ENCODE data around the gene TP73. TPM values are rescaled to one million over a fixed set of nuclear protein-coding genes. Genes with fewer than 3 reads are reported as not detected.

Gene TP73
- total and polyA plus RNA-seq, 5 experiments from 2014 or later, result 0.04 to 0.06 TPM; not detected in 3

DNA sequence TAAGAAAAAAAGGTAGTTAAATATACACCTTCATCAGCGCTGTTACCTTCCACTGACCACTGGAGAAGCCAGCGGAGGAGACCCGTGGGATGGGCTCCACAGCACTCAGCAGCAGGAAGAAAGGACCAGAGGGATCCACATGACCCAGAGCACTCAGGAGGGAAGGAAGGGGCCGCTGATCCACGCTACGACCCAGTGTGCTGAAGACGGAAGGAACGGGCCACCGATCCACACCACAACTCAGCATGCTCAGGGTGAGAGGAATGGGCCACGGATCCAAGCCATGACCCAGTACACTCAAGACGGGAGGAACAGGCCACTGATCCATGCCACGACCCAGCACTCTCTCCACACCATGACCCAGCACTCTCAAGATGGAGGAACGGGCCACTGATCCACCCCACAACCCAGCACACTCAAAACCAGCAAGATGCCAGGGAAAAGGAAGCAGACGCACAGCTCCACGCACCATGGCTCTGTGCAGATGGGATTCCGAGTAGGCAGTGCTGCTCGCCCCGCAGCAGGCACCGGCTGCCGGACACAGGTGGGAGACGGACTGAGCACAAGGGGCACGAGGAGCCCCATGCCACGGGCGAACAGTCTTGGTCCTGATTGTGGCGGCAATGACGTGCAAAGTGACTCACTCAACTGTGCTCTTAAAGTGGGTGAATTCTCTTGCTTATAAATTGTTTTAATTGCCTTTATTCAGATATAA is 11.1 kb upstream of the TP73 start:
- peak in 1 of 10 donors; percentile 16 for DNase-seq
- H3K36me3 Mint-ChIP-seq, result peaks cover 0 to 55% (median 21%) of the 10 kb centered on the region in 3 donors
- peaks cover 0 to 3% (median under 1%) of the 10 kb centered on the region in 4 donors for H3K4me1 Mint-ChIP-seq
- no peaks in the 10 kb centered on the region for H3K9me3 Mint-ChIP-seq
- H3K4me3 Mint-ChIP-seq, result no peak overlapping the region
- H3K27ac Mint-ChIP-seq, result no peak overlapping the region
- H3K27me3 Mint-ChIP-seq, result no peaks in the 10 kb centered on the region
- no peak for ATAC-seq
- POLR2A ChIA-PET, result no interaction called here

DNA sequence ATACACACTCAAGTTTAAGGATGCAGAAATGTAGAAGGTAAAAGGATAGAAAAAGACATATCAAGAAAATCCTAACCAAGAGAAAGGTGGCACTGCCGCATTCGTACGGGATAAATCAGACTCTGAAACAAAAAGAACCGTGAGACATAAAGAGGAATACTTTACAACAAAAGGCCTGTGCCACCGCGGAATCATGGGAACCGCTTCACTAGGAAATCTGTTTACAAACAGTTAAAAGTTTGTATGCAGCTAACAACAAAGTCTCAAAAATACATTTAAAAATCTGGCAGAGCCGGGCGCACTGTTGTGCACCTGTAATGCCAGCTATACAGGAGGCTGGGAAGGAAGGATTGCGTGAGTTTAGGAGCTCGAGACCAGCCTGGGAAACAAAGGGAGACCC is 10.5 kb upstream of the TP73 start:
- H3K27ac Mint-ChIP-seq, result peak overlapping the region in 1 of 10 donors; percentile 79
- H3K36me3 Mint-ChIP-seq, result peaks cover 0 to 54% (median 17%) of the 10 kb centered on the region in 3 donors
- H3K27me3 Mint-ChIP-seq, result no peaks in the 10 kb centered on the region
- POLR2A ChIA-PET, result no interaction called here
- DNase-seq (no peak), ATAC-seq (no peak)
- peaks cover 0 to 3% (median 0%) of the 10 kb centered on the region in 4 donors for H3K4me1 Mint-ChIP-seq
- H3K4me3 Mint-ChIP-seq, result no peak overlapping the region
- H3K9me3 Mint-ChIP-seq, result no peaks in the 10 kb centered on the region

DNA sequence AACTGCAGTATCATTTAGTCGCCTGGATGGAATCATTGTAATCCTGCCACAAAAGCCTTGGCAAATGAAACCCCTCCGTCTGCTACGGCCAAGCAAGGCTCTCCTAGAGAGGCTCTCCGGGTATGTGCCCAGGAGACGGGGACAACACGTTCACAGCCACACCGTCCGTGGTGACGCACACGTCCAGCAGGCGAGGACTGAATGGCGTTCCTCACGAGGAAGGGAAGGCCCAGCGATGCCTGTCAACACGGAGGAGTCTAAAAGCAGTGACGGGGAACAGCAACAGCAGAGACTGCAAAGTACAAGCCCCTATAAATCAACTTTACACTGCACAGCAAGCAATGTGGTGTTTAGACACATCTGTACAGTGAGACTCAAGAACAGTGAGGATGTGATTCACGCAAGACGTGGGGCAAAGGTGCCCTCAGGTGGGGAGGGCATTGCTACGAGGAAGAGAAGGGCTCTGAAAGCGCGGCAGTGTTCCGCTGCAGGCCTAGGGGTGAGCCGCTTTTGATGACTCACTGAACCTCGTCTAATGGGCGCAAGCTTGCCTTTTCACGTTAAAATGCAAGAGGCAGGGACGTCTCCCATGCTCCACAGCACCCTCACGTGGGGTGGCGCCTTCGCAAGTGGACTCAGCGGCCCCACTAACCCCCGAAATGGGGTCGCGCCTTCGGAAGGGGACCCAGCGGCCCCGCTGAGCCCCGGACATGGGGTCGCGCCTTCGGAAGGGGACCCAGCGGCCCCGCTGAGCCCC is 9.2 kb upstream of the TP73 start:
- peaks cover 0 to 53% (median 17%) of the 10 kb centered on the region in 3 donors for H3K36me3 Mint-ChIP-seq
- POLR2A ChIA-PET, result no interaction called here

DNA sequence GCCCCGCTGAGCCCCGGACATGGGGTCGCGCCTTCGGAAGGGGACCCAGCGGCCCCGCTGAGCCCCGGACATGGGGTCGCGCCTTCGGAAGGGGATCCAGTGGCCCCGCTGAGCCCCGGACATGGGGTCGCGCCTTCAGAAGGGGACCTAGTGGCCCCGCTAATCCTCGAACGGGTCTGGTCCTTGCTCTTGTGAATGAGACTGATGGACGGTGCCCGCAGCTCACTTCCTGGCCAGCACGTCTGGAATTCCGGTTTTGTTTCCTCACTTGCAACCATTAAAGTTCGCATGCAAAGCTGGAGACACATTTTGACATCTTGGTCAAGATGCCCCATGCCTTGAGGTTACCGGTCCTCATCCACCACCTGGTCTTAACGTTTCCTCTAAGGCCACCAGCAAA is 8.0 kb upstream of the TP73 start:
- ATAC-seq, result no peak
- Mint-ChIP-seq H3K27me3 (no peaks in the 10 kb centered on the region), H3K9me3 (no peaks in the 10 kb centered on the region), H3K4me3 (no peak overlapping the region), H3K36me3 (peaks cover 0 to 45% (median 17%) of the 10 kb centered on the region in 3 donors), H3K4me1 (peaks cover 2 to 23% (median 18%) of the 10 kb centered on the region in 4 donors), H3K27ac (no peak overlapping the region)
- POLR2A ChIA-PET, result no interaction called here
- DNase-seq, result no peak

More for the DNA sequence above, 9.2 kb upstream of the TP73 start:
- Mint-ChIP-seq H3K4me1 (peaks cover 2 to 11% (median 6%) of the 10 kb centered on the region in 4 donors), H3K27ac (no peak overlapping the region), H3K4me3 (no peak overlapping the region), H3K27me3 (no peaks in the 10 kb centered on the region), H3K9me3 (no peaks in the 10 kb centered on the region)
- DNase-seq (no peak), ATAC-seq (no peak)

DNA sequence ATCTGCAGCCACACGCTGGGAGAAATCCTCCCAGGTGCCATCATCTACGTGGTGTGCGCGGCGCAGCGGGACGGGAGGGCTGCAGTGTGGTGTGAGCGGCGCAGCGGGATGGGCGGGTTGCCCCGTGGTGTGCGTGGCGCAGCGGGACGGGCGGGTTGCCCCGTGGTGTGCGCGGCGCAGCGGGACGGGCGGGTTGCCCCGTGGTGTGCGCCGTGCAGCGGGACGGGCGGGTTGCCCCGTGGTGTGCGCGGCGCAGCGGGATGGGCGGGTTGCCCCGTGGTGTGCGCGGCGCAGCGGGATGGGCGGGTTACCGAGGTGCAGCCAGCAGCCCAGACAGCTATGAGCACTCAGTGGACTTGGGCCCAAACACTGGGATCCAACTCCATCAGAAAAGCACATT is 7.1 kb upstream of the TP73 start:
- no peak for DNase-seq
- no peak overlapping the region for H3K27ac Mint-ChIP-seq
- H3K36me3 Mint-ChIP-seq, result peaks cover 0 to 45% (median 17%) of the 10 kb centered on the region in 3 donors
- peaks cover 4 to 28% (median 21%) of the 10 kb centered on the region in 4 donors for H3K4me1 Mint-ChIP-seq
- ATAC-seq, result no peak
- H3K4me3 Mint-ChIP-seq, result no peak overlapping the region
- no peaks in the 10 kb centered on the region for H3K9me3 Mint-ChIP-seq
- POLR2A ChIA-PET, result no interaction called here
- peaks cover 0 to 2% (median 0%) of the 10 kb centered on the region in 5 donors for H3K27me3 Mint-ChIP-seq

DNA sequence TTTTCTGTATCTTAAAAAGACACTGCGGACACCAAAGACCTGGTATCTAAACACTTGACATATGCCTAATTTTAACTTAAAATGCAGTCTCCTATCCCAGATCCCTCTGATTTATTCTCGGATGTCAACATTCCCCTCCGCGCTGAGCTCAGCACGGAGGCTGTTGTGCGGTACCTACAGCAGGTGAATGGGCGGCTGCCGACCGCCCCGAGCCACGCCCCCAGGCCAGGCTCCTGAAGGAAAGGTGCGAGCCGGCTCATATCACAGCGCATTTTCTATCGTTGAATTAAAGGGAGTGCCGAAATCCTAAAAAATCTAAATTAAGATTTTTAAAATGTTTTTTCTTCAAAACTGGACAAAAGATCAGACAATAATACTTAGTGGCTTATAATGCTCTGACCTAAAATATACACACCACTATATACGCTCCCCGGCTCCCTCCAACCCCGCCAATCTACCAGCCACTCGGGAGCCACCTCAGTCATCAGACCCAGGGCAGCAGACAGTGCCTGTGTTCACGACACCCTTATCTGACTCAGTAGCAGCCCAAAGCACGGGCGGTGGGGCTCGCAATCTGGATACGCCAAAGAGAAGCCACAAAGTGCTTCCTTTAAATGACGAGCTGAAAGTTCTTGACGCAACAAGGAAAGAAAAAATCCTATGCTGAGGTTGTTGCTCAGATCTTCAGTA is 6.5 kb upstream of the TP73 start:
- Mint-ChIP-seq H3K27me3 (peaks cover 0 to 5% (median 2%) of the 10 kb centered on the region in 5 donors), H3K36me3 (peaks cover 0 to 45% (median 17%) of the 10 kb centered on the region in 3 donors), H3K9me3 (no peaks in the 10 kb centered on the region), H3K4me1 (peaks cover 4 to 33% (median 23%) of the 10 kb centered on the region in 4 donors), H3K4me3 (peak overlapping the region in 1 of 10 donors; percentile 69), H3K27ac (no peak overlapping the region)
- ATAC-seq, result no peak
- DNase-seq, result peak in 1 of 10 donors; percentile 42
- POLR2A ChIA-PET, result no interaction called here

DNA sequence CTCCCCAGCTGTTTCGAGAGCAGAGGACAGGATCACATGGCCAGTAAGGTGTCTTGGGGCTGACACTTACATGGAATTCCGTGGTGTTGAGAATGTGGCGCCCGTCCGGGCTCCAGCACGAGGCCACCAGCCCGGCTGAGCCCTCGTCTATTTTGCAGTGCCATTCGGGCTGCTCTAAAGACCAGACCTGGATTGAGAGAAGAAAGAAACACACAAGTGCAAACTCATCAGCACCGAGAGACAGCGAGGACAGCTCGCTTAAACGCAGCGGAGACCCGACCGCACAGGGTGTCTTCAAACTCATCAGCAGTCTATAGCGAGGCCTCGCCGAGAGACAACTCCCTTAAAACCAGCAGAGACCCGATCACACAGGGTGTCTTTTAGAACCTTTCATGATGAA is 5.7 kb upstream of the TP73 start:
- ATAC-seq (no peak), DNase-seq (no peak)
- POLR2A ChIA-PET, result no interaction called here
- Mint-ChIP-seq H3K4me1 (peaks cover 7 to 41% (median 27%) of the 10 kb centered on the region in 4 donors), H3K4me3 (no peak overlapping the region), H3K36me3 (peaks cover 0 to 39% (median 17%) of the 10 kb centered on the region in 3 donors), H3K27me3 (peaks cover 4 to 12% (median 5%) of the 10 kb centered on the region in 5 donors), H3K27ac (no peak overlapping the region), H3K9me3 (no peaks in the 10 kb centered on the region)

DNA sequence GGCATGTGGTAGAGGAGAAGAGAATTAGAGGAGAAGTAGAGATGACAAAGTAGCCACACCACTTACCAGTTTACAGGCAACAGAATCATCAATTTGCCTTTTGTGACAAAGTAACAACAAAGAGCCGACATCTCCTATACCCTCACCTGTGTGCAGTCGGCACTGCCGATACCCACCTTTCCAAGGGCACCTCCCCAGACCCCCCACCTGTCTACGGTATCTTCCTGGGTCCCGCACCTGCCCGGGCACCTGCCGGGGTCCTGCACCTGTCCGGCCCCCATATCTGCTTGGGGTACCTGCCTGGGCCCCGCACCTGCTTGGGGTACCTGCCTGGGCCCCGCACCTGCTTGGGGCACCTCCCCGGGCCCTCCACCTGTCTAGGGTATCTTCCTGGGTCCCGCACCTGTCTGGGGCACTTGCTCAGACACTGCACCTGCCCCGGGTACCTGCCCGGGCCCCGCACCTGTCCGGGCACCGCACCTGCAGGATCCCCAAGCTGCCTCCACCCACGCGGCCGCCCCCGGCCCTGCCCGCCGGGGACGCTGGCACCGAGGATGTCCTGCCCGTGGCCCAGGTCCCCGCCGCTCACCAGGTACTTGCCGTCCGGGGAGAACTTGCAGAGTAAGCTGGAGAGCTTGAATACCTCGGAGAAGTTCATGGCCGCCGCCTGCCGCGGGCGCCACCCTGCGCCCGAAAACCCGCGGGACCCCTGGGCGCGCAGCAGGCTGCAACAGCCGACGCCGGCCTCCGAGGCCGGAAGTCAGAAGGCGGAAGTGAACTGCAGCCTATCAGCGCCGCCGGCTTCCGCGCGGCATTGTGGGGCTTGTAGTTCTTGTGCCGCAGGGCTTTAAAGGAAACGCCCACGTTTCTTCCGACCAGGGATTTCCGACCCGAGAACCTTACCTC is 2.7 kb upstream of the TP73 start, which contains the start of gene WRAP73:
TSS of gene WRAP73 (minus strand) at position 762 of the 906 bp plus-strand sequence. CDS start at position 658, 104 bp downstream.
- Mint-ChIP-seq H3K4me3 (peak within 1 kb of the TSS; percentile 76 to 90 (median 85)), H3K27ac (peak within 1 kb of the TSS in 8 of 10 donors; percentile 19 to 89 (median 61)), H3K36me3 (peaks cover 0 to 26% (median 12%) of the 10 kb centered on the region in 3 donors), H3K9me3 (no peaks in the 10 kb centered on the region), H3K27me3 (peaks cover 16 to 30% (median 20%) of the 10 kb centered on the region in 5 donors), H3K4me1 (peaks cover 7 to 42% (median 27%) of the 10 kb centered on the region in 4 donors)
- ATAC-seq, result peak; percentile 96 to 99
- peak; percentile 80 to 94 (median 86) for DNase-seq
- POLR2A ChIA-PET, result interaction anchor here (0.9 to 1.4 kb wide), 4 partner anchors 11 to 28 kb away, joined by 3 to 6 read pairs (median 3); no protein-coding TSS in a partner anchor

DNA sequence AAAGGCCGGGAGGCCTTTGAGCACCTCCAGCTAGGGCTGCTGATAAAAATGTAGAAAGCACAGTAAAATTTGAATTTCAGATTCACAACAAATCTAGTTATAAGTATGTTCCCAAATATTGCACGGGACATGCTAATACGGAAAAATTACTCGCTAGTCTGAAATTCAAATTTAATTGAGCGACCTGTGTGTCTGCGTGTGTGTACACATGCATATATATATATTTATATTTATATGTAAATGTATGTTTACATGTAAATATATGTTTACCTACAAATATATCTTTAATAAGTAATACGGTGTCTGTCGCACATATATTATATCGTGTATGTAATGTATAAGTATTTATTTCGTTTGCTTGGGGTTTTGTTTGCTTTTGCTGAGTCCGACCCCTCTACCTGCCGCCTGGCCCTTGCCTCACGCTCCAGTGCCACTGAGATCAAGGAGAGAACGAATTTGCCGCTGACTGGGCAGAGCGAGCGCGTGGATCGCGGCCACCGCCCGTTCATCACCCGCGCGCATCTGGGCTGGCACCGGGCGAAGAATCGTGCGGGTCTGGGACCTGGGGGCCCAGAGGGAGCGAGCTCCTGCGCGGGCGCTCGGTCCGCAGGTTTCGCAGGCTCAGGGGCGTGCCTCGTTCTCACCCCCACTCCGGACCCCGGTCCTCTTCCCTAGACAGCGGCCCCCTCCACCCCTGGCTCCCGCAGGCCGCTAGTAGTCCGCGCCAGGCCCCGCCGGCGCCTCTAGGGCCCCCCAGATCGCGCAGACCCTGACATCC is 1.9 kb upstream of the TP73 start:
- Mint-ChIP-seq H3K27ac (peak overlapping the region in 3 of 10 donors; percentile 17 to 80 (median 44)), H3K36me3 (peaks cover 0 to 20% (median 7%) of the 10 kb centered on the region in 3 donors), H3K27me3 (peaks cover 20 to 38% (median 27%) of the 10 kb centered on the region in 5 donors), H3K9me3 (no peaks in the 10 kb centered on the region), H3K4me1 (peaks cover 7 to 42% (median 27%) of the 10 kb centered on the region in 4 donors), H3K4me3 (peak overlapping the region; percentile 76 to 90 (median 84))
- POLR2A ChIA-PET, result interaction anchor here (1.3 to 1.4 kb wide), 2 partner anchors 18 to 27 kb away, joined by 3 to 6 read pairs; no protein-coding TSS in a partner anchor
- DNase-seq (peak in 2 of 10 donors; percentile 19 to 54), ATAC-seq (no peak)

DNA sequence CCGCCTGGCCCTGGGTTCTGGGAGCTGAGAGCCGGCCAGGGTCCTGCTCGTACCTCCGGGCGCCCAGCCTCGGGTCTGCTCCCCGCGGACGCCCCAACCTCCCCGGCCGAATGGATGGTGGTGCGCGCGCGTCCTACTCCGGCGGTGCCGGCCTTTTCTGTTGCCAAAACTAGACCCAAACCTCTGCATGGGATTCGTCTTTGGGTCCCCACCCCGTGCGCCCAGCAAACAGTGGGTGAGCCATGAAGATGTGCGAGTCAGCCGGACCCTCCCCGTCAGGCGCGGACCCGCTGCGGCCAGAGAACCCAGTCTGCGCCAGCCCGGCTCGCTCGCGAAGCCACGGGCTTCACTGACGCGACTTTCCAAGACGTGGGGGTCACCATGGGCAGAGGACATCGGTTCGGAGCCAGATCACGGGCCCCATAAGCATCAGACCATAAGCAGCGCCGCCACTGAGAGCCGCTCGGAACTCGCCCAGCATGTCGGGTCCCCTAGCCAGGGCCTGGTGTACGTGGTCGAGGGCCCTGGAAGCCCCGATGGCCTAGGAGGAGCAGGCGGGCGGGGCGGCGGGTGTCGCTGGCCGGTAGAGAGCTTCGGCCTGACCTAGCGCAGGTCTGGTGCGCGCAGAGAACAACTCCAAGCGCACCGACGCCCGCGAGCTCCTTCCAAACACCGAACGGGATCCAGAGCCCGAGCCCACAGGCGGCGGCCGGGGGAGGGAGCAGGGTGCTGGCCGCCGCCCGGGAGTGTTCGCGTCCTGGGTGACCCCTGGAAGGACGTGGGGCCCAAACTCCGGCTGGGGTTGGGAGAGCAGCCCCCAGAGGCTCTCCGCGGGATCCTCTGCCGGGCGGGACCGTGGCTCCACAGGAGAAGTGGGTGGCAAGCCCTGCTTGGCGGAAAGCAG is 1.0 kb upstream of the TP73 start:
- Mint-ChIP-seq H3K4me3 (peak overlapping the region; percentile 39 to 79 (median 67)), H3K9me3 (no peaks in the 10 kb centered on the region), H3K4me1 (peaks cover 7 to 42% (median 27%) of the 10 kb centered on the region in 4 donors), H3K36me3 (peaks cover 0 to 15% (median 3%) of the 10 kb centered on the region in 3 donors), H3K27me3 (peaks cover 24 to 45% (median 32%) of the 10 kb centered on the region in 5 donors), H3K27ac (no peak overlapping the region)
- POLR2A ChIA-PET, result no interaction called here
- DNase-seq (peak in 3 of 10 donors; percentile 14 to 59 (median 24)), ATAC-seq (no peak)
